ENCODE data around the gene PTPRT. TPM values are rescaled to one million over a fixed set of nuclear protein-coding genes. Genes with fewer than 3 reads are reported as not detected.

Gene PTPRT
- total and polyA plus RNA-seq, 2 experiments from 2014 or later, result not detected

GRCh38 chr20:42974347-42974746 is 215.4 kb downstream of the PTPRT start (continued):
- TF ChIP-seq ETS1 (IDR thresholded peaks at IDR 0.05) (no peak), CREB1 (CRISPR knock-in tag; IDR thresholded peaks at IDR 0.05; ENCODE audit: low read depth) (no peak), ZNF331 (CRISPR knock-in tag; IDR thresholded peaks at IDR 0.05; ENCODE audit: low read depth) (no peak), NANOG (IDR thresholded peaks at IDR 0.05; ENCODE audit: borderline replicate concordance) (no peak)

DNA sequence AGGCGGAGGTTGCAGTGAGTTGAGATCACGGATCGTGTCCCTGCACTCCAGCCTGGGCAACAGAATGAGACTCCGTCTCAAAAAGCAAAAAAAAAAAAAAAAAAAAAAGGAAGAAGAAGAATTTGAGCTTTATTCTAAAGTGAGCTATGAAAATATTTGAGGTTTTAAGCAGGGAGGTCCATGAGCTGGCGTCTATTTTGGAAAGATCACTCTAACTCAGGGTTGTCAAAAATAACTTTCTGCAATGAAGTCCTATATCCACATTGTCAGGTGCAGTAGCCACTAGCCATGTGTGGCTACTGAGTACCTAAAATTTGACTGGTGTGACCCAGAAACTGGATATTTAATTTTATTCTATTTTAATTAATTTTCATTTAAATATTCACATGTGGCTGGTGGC is 217.1 kb downstream of the PTPRT start:
- no peak for ATAC-seq
- no peak for DNase-seq (ENCODE audit: low spot score)
- Histone ChIP-seq H3K27me3 (ENCODE audit: insufficient read depth) (no peaks in the 10 kb centered on the region), H3F3A (replicated peaks; ENCODE audit: low read depth) (no peaks in the 10 kb centered on the region), H3K4me3 (no peak overlapping the region), H3K27ac (ENCODE audit: low read depth) (no peak overlapping the region), H3K36me3 (ENCODE audit: insufficient read depth) (peaks cover 12% of the 10 kb centered on the region; the same call in 1 of the 2 replicates), H4K20me1 (replicated peaks; ENCODE audit: insufficient read depth) (no peaks in the 10 kb centered on the region), H3K79me2 (replicated peaks; ENCODE audit: insufficient read depth) (no peaks in the 10 kb centered on the region), H3K4me1 (ENCODE audit: insufficient read depth) (no peaks in the 10 kb centered on the region), H3K4me2 (no peak overlapping the region), H2AFZ (no peak overlapping the region), H3K9me2 (ENCODE audit: insufficient read depth) (no peaks in the 10 kb centered on the region)
- H3K4me1 Mint-ChIP-seq, result no peaks in the 10 kb centered on the region
- peaks cover 90% of the 10 kb centered on the region for H3K9me3 Mint-ChIP-seq
- H3K4me3 Mint-ChIP-seq, result no peak overlapping the region
- no peak overlapping the region for H3K27ac Mint-ChIP-seq
- H3K36me3 Mint-ChIP-seq (ENCODE audit: low read depth), result peaks cover 27% of the 10 kb centered on the region
- H3K27me3 Mint-ChIP-seq (ENCODE audit: insufficient read depth, low read depth, poor library complexity), result peaks cover 6% of the 10 kb centered on the region
- TF ChIP-seq CTCF (conservative IDR thresholded peaks at IDR 0.05; ENCODE audit: low read depth in 2 of 2), result no peak
- no peak for TF ChIP-seq JUNB (IDR thresholded peaks at IDR 0.05; ENCODE audit: unreplicated experiment)
- TF ChIP-seq CREB1 (CRISPR knock-in tag; IDR thresholded peaks at IDR 0.05; ENCODE audit: low read depth), result no peak
- no peak for TF ChIP-seq ZNF462 (CRISPR knock-in tag; IDR thresholded peaks at IDR 0.05)
- TF ChIP-seq REST (IDR thresholded peaks at IDR 0.05; ENCODE audit: unreplicated experiment), result no peak
- no peak for TF ChIP-seq POLR2AphosphoS5 (IDR thresholded peaks at IDR 0.05; ENCODE audit: low read depth)
- TF ChIP-seq ZNF331 (CRISPR knock-in tag; IDR thresholded peaks at IDR 0.05; ENCODE audit: low read depth), result no peak
